Amniotic stem cell (primary cell): Measurements from ENCODE around the gene KLHL3.

Source experiments
- DNase-seq: peaks from one replicate; lab custom pipeline; 2025; lab: John Stamatoyannopoulos, UW

The KLHL3 gene

GRCh38 chr5:137708062-137708461 lies 27.8 kb downstream of the KLHL3 start:
- no peak for DNase-seq

- no peak for DNase-seq
These were observed 29.0 kb downstream of the KLHL3 start for GRCh38 chr5:137706841-137707240.

GRCh38 chr5:137705106-137705505 lies 30.8 kb downstream of the KLHL3 start:
- DNase-seq = no peak

- no peak for DNase-seq
These were observed 32.3 kb downstream of the KLHL3 start for GRCh38 chr5:137703565-137703964.

GRCh38 chr5:137700282-137700680 lies 35.6 kb downstream of the KLHL3 start:
- no peak for DNase-seq

- no peak for DNase-seq
These were observed 36.3 kb downstream of the KLHL3 start for GRCh38 chr5:137699336-137700281.

- no peak for DNase-seq
These were observed 39.4 kb downstream of the KLHL3 start for GRCh38 chr5:137696481-137696880.

GRCh38 chr5:137695651-137696428 lies 40.0 kb downstream of the KLHL3 start:
- no peak for DNase-seq

- no peak for DNase-seq
These were observed 41.8 kb downstream of the KLHL3 start for GRCh38 chr5:137693951-137694721.

GRCh38 chr5:137693307-137693950 lies 42.5 kb downstream of the KLHL3 start:
- no peak for DNase-seq

- DNase-seq = no peak
These were observed 46.6 kb downstream of the KLHL3 start for GRCh38 chr5:137689306-137689705.

- no peak for DNase-seq
These were observed 47.6 kb downstream of the KLHL3 start for GRCh38 chr5:137688210-137688840.

GRCh38 chr5:137684761-137685160 lies 51.1 kb downstream of the KLHL3 start:
- DNase-seq = no peak

- DNase-seq = no peak
These were observed 54.7 kb downstream of the KLHL3 start for GRCh38 chr5:137681191-137681590.

- no peak for DNase-seq
These were observed 56.0 kb downstream of the KLHL3 start for GRCh38 chr5:137679910-137680309.

- DNase-seq = no peak
These were observed 56.7 kb downstream of the KLHL3 start for GRCh38 chr5:137679195-137679594.

GRCh38 chr5:137672881-137673280 lies 63.0 kb downstream of the KLHL3 start:
- no peak for DNase-seq

GRCh38 chr5:137672001-137672400 lies 63.9 kb downstream of the KLHL3 start:
- DNase-seq = no peak

GRCh38 chr5:137669811-137670210 lies 66.1 kb downstream of the KLHL3 start:
- DNase-seq = no peak

- DNase-seq = no peak
These were observed 67.3 kb downstream of the KLHL3 start for GRCh38 chr5:137668637-137669036.

GRCh38 chr5:137667341-137667740 lies 68.5 kb downstream of the KLHL3 start:
- DNase-seq = no peak
